GM18873 (cell line): ENCODE results near the gene HSF4.

ENCODE experiments used
- ATAC-seq: cut with Tn5 transposase; IDR thresholded peaks from one replicate; pipeline ENCODE4 v1.9.1; 2021; ENCODE audit warnings: mild to moderate bottlenecking, moderate library complexity, moderate number of reproducible peaks; ENCODE audit not compliant: unreplicated experiment, low FRiP score

Gene HSF4

GRCh38 chr16:67149276-67150046, 15.1 kb upstream of the HSF4 start:
- ATAC-seq = no peak

- ATAC-seq = no peak
Observed at GRCh38 chr16:67150047-67150832, 14.3 kb upstream of the HSF4 start.

DNA sequence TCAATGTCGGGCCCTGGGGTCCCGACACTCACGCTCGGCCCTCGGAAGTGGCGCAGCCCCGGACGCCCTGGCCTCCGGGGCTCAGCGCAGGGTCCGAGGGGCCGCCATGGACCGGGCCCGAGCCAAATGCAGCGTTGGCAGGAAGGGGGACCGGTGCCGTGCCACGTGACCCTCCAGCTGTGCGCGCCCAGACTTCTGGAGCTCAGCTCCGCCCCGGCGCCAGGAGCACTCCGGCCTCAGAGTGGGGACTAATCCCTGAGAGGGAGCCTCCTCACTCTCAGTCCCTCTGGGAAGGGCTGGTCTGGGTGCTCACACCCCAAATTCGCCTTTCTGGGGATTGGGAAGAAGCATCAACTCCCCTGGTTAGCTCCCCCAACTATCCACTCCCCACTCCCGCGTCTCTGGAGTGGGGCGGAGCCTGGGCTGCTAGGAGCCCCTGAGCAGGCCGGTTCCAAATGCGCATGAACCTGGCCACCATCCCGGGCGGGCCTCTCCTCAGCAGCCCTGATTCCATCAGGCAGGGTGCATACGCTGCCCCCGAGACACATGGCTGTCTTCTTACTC, 13.6 kb upstream of the HSF4 start, which contains the start of gene B3GNT9:
Gene B3GNT9, minus strand, starts transcription at position 166 of the 564 bp plus-strand sequence. CDS start 513 bp downstream, outside the sequence.
- ATAC-seq = no peak

GRCh38 chr16:67151431-67152097, 13.0 kb upstream of the HSF4 start:
- no peak for ATAC-seq

DNA sequence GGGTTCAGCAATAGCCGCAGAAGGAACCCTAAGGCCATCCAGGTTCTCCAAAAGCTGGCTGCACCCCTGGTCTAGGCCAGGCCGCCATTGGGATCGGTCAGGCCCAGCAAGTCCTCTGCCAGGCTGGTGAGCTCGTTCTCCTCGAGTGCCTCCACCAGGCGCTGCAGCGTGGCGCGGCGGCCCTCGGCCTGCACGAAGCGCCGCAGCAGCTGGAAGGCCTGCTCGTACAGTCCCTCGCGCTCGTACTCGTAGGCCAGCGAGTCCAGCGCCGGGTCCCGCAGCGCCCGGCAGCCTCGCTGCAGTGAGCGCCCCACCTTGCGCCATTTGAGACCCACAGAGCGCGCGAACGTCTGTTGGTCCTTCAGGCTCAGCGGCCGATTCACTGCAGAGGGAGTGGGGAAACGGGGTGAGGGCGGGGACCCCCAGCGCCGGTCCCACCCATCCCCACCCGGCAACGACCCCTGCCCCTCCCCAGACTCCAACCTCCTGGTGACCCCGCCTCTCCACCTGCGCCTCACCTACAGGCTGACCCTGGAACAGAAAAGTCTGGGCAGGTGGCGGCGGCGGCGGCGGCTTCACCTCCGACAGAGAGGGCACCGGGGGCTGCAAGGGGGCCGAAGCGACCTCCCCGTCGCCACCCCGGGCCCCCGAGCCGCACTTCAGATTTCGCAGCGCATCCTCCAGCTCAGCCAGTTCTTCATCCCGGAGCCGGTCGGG, 9.8 kb upstream of the HSF4 start:
- no peak for ATAC-seq

GRCh38 chr16:67155295-67156142, 9.0 kb upstream of the HSF4 start:
- ATAC-seq = no peak

DNA sequence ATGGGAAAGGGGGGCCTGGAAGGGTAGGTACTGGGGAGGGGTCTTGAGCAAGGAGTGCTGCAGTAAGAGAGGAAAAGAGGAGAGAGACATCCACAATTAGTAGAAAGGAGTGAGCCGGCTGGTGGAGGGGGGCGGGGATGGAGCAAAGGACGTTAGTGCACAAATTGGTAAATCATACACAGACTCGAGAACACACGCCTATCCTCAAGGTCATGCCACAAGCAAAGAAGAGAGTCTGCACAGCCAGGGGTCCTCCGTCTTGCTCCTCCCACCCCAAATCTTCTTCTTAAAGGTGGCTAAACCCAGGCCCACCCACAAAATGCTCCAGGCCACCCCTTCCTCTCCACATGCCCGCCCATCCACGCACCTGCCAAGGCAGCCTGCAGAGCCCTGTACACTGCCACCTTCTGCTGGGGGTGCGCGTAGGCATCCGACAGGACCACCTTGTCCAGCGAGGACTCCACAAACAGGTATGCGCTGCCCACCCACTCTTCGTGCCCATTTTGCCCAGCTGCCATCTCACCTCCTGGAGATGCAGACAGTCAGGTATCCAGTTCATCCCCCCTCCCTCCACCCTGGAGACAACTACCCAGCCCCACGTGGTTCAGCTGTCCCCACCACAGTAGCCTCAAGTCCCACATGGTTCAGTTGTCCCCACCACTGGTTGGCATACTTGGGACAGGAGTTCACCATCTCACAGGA, 8.3 kb upstream of the HSF4 start:
- ATAC-seq = no peak

- no peak for ATAC-seq
Observed at GRCh38 chr16:67157106-67157748, 7.3 kb upstream of the HSF4 start.

DNA sequence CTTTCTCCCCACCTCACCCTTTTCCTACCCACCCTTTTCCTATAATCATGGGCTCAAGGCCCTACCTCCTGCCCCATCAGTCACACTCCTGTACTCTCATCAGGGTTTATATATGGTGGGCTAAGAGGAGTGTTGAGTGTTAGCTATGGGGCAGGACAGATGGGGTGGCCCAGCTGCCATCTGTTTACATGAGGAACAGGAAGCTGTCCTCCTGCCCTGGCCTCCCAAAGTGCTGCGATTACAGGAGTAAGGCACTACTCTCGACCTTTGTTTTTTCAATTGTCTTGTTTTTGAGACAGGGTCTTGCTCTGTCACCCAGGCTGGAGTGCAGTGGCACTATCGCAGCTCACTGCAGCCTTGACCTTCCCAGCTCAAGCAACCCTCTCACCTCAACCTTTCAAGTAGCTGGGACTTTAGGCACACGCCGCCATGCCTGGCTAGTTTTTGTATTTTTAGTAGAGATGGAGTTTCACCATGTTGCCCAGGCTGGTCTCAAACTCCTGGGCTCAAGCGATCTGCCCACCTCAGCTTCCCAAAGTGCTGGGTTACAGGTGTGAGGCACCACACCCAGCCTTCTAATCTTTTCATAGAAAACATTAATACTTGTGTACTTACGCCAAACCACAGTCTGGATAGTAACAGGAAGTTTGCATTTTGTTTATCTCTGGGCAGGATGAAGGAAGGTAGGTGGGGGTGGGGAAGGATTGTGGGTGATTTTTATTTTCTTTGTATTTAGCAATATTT, 6.5 kb upstream of the HSF4 start:
- no peak for ATAC-seq

DNA sequence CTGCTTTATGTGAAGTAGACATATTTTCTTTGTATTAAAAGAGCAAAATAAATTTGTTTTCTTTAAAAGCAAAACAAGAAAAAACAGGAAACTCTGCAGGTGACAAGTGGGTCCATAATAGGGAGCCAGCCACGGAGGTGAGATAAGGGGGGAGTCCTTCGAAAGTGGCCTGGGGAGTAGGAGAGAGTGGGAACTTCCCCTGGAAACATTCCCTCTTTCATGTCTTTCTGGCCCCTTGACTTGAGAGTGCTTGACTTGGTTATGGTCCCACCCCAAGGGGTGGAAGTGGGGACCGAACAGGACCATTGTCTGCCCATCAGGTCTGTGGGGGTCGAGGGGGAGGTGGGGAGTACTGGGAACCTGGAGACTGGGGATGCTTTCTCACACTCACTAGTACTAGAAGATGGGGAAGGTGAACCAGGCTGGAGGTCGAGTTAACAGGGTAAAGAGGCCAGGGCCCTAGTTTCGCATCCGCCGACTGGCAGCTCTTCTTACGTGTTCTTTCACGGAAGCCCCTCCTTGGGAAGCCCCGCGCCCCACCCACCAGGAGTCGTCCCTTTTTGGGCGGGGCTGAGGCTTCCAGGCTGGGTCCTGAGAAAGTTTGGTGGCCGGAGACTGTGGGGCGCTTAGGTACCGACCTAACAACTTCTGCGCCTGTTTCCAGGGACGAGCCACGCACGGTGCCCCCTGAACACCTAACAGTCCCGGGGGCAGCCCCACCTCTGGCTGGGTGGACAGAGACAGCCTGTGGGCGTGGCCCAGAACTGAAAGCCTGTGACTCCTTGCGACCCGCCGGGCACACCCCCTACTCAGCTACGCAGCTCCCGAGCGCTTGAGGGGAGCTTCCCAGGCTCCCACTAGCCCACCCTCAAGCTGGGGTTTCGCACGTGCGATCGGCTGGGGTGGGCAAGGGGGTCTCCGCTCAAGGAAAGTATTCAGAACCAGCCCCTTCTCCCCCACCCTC, 5.6 kb upstream of the HSF4 start:
- ATAC-seq = peak; percentile 46

- no peak for ATAC-seq
Observed at GRCh38 chr16:67161595-67162058, 2.9 kb upstream of the HSF4 start.

DNA sequence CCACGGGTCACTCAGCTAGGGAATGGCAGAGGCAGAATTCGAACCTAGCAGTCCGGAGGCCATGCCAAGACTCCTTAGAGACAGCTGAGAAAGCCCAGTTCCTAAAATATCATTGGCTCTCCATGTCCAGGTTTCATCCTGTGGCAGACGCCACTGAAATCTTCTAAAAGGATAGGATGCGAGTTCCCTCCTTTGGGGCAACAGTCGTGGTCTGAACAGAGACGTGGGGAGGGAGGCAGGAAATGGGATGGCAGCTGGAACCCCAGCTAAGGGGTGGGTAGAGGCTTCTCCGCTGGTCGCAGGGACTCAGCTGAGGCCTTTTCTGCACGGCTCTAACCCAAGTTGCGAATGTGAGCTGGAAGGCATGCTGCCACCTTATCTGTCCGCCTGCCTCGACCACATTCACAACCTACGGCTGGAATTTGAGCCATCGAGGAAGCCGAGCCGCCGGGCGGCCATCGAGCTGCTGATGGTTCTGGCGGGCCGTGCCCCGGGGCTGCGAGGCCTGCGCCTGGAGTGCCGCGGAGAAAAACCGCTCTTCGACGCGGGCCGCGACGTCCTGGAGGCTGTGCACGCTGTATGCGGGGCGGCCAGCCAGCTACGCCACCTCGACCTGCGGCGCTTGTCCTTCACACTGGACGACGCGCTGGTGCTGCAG, 1.9 kb upstream of the HSF4 start:
- ATAC-seq = no peak

- ATAC-seq = no peak
Observed at GRCh38 chr16:67163164-67163998, 1.2 kb upstream of the HSF4 start.

DNA sequence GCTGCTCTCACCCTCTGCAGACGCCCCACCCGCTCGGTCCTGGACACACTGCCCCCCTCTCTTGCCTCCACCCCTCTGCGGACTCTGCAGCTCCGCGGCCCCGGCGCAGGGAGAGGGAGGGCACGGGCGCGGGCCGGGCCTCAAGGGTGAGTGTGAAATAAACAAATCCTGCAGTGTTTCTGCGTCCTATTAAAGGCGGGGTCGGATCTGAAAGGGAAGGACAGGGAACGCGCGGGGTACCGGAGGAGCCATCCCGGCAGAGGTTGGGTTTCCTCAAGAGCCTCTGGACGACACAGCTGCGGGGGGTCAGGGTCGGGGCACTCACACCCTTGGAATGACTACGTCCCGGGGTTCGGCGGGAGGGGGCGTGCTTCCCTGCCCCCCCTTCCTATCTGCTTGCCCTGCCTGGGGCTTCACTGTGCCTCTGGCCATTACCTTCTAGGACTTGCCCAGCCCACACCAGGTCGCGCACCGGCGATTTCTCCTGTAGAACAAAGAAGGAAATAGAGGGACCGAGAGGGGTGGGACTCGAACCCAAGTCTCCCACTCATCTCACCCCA, 466 bp upstream of the HSF4 start:
- ATAC-seq = no peak
